Measurements from ENCODE around the gene AATF. TPM values are rescaled to one million over a fixed set of nuclear protein-coding genes. Genes with fewer than 3 reads are reported as not detected.

Gene AATF
- total and polyA plus RNA-seq, 4 donors: 28.2 to 41.4 (median 38.7) TPM

GRCh38 chr17:36994438-36994837, 45.7 kb downstream of the AATF start:
- H3K9ac ChIP-seq (ENCODE audit: insufficient read depth in 1 of 2, low read length in 2 of 2): no peak overlapping the region
- H3K4me3 ChIP-seq: no peak overlapping the region
- peaks cover 0 to 7% (median 0%) of the 10 kb centered on the region in 5 donors for H3K4me1 ChIP-seq (ENCODE audit: control insufficient read depth in 5 of 5, insufficient read depth in 5 of 5, low read length in 5 of 5)
- TF ChIP-seq CTCF (IDR thresholded peaks at IDR 0.05; ENCODE audit: control extremely low read depth, extremely low read depth): no peak
- no peaks in the 10 kb centered on the region for H3K27me3 ChIP-seq (ENCODE audit: control insufficient read depth in 3 of 3, insufficient read depth in 3 of 3, low read length in 2 of 3)
- no peak overlapping the region for H3K27ac ChIP-seq (ENCODE audit: low read depth in 1 of 2, low read length in 1 of 2)
- DNase-seq (no peak), ATAC-seq (ENCODE audit: insufficient read depth, low FRiP score) (no peak)
- WGBS, 2 donors: 90 to 95% methylated on average over 3 of the region's 3 CpGs
- no peaks in the 10 kb centered on the region for H3K9me3 ChIP-seq (ENCODE audit: control insufficient read depth in 4 of 4, insufficient read depth in 3 of 4, low read length in 3 of 4)
- H3K36me3 ChIP-seq (ENCODE audit: control insufficient read depth in 4 of 4, insufficient read depth in 4 of 4, low read length in 4 of 4): peaks cover 13 to 26% (median 15%) of the 10 kb centered on the region in 4 donors

GRCh38 chr17:36999471-36999870, 50.7 kb downstream of the AATF start:
- H3K9ac ChIP-seq (ENCODE audit: insufficient read depth in 1 of 2, low read length in 2 of 2): no peak overlapping the region
- no peaks in the 10 kb centered on the region for H3K4me1 ChIP-seq (ENCODE audit: control insufficient read depth in 5 of 5, insufficient read depth in 5 of 5, low read length in 5 of 5)
- WGBS, 2 donors: 55 to 78% methylated on average over 2 of the region's 2 CpGs
- H3K9me3 ChIP-seq (ENCODE audit: control insufficient read depth in 4 of 4, insufficient read depth in 3 of 4, low read length in 3 of 4): peaks cover 0 to 16% (median 1%) of the 10 kb centered on the region in 4 donors
- no peaks in the 10 kb centered on the region for H3K27me3 ChIP-seq (ENCODE audit: control insufficient read depth in 3 of 3, insufficient read depth in 3 of 3, low read length in 2 of 3)
- H3K36me3 ChIP-seq (ENCODE audit: control insufficient read depth in 4 of 4, insufficient read depth in 4 of 4, low read length in 4 of 4): peaks cover 8 to 31% (median 18%) of the 10 kb centered on the region in 4 donors
- no peak overlapping the region for H3K27ac ChIP-seq (ENCODE audit: low read depth in 1 of 2, low read length in 1 of 2)
- DNase-seq (no peak), ATAC-seq (ENCODE audit: insufficient read depth, low FRiP score) (no peak)
- TF ChIP-seq CTCF (IDR thresholded peaks at IDR 0.05; ENCODE audit: control extremely low read depth, extremely low read depth): no peak
- H3K4me3 ChIP-seq: no peak overlapping the region

GRCh38 chr17:37016780-37017179, 68.0 kb downstream of the AATF start:
- ATAC-seq (ENCODE audit: insufficient read depth, low FRiP score): no peak
- Histone ChIP-seq H3K27me3 (ENCODE audit: control insufficient read depth in 3 of 3, insufficient read depth in 3 of 3, low read length in 2 of 3) (no peaks in the 10 kb centered on the region), H3K4me1 (ENCODE audit: control insufficient read depth in 5 of 5, insufficient read depth in 5 of 5, low read length in 5 of 5) (peaks cover 0 to 19% (median 0%) of the 10 kb centered on the region in 5 donors), H3K9me3 (ENCODE audit: control insufficient read depth in 4 of 4, insufficient read depth in 3 of 4, low read length in 3 of 4) (no peaks in the 10 kb centered on the region), H3K9ac (ENCODE audit: insufficient read depth in 1 of 2, low read length in 2 of 2) (no peak overlapping the region), H3K27ac (ENCODE audit: low read depth in 1 of 2, low read length in 1 of 2) (no peak overlapping the region), H3K36me3 (ENCODE audit: control insufficient read depth in 4 of 4, insufficient read depth in 4 of 4, low read length in 4 of 4) (peaks cover 0 to 3% (median 2%) of the 10 kb centered on the region in 4 donors), H3K4me3 (no peak overlapping the region)
- DNase-seq: peak in 2 of 3 donors; percentile 28 to 37
- WGBS, 2 donors: 82 to 83% methylated on average over 4 of the region's 4 CpGs
- no peak for TF ChIP-seq CTCF (IDR thresholded peaks at IDR 0.05; ENCODE audit: control extremely low read depth, extremely low read depth)

- ATAC-seq (ENCODE audit: insufficient read depth, low FRiP score) (no peak), DNase-seq (peak in 2 of 3 donors; percentile 66 to 71)
- no peak overlapping the region for H3K27ac ChIP-seq (ENCODE audit: low read depth in 1 of 2, low read length in 1 of 2)
- no peaks in the 10 kb centered on the region for H3K27me3 ChIP-seq (ENCODE audit: control insufficient read depth in 3 of 3, insufficient read depth in 3 of 3, low read length in 2 of 3)
- H3K9me3 ChIP-seq (ENCODE audit: control insufficient read depth in 4 of 4, insufficient read depth in 3 of 4, low read length in 3 of 4): no peaks in the 10 kb centered on the region
- H3K36me3 ChIP-seq (ENCODE audit: control insufficient read depth in 4 of 4, insufficient read depth in 4 of 4, low read length in 4 of 4): peaks cover 0 to 6% (median 2%) of the 10 kb centered on the region in 4 donors
- no peak overlapping the region for H3K9ac ChIP-seq (ENCODE audit: insufficient read depth in 1 of 2, low read length in 2 of 2)
- peaks cover 0 to 19% (median 0%) of the 10 kb centered on the region in 5 donors for H3K4me1 ChIP-seq (ENCODE audit: control insufficient read depth in 5 of 5, insufficient read depth in 5 of 5, low read length in 5 of 5)
- no peak overlapping the region for H3K4me3 ChIP-seq
- WGBS, 2 donors: 69 to 81% methylated on average over 1 of the region's 1 CpG
- TF ChIP-seq CTCF (IDR thresholded peaks at IDR 0.05; ENCODE audit: control extremely low read depth, extremely low read depth): no peak
Measured at GRCh38 chr17:37017404-37017803, 68.7 kb downstream of the AATF start.

Measured in lung (tissue), 12 donors.